HG03159 (cell line): ENCODE data around the gene REV3L.
A peak's percentile ranks its signal among the peaks of the same experiment; 100 is the strongest.
"Not testable (repeated sequence)": the region's sequence is repeated elsewhere in the genome, so short reads cannot be mapped to it uniquely, and the experiment has no call there.

ENCODE experiments used
- ATAC-seq: cut with Tn5 transposase; IDR thresholded peaks from one replicate; pipeline ENCODE4 v1.9.1; 2021; ENCODE audit warnings: mild to moderate bottlenecking, moderate library complexity; ENCODE audit not compliant: unreplicated experiment

The REV3L gene

GRCh38 chr6:111266276-111266675, 216.7 kb downstream of the REV3L start:
- no peak for ATAC-seq

- ATAC-seq, result no peak
Observed at GRCh38 chr6:111265842-111266241, 217.2 kb downstream of the REV3L start.

DNA sequence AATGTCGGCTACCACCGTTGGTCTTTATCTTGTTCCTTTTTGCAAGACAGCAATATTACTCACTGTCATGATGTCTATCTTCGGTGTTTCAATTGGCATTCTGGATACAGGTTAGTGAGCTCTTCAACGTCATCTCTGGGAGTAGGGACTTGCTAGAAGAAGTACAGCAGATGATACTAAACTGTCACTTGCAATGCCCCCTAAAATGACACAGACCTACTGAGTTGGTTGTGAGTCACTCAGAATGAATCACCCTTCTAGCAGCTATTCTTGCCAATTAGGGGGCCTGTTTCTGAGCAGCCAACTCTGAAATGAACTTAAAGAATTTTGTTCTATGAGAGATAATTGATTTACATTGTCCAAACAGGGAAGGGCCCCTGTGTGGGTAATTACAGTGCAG, 219.2 kb downstream of the REV3L start:
- no peak for ATAC-seq

DNA sequence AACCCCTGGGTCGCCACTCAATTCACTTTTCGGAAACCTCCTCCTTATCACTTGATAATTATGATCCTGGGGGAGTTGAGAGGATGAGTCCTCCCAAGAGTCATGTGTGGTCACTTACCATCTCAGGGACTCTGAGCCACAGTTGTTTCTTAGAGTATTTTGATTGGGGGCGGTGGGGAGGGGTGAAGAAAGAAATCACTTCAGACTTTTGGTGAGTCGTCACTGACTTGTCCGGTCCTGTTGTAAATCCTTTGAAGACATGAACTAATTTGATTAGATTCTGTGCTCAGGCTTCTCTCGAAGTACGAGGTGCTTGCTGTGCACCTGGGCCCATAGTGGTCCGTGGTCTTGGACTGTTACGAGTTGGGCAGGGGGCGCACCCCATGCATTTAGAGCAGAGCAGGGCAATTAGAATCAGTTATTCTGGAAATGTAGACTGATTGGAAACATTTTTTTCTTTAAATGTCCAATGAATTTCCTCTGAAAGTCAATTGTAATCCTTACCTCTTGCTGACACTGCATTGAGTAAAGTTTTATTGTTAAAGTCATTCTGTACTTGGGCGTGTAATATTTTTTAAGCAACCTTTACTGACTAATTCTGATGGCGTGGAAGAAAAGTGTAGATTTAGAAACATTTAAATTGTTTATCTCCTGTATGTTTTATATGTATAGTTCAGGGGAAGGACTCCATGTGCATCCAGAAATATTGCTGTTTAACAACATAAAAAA, 222.3 kb downstream of the REV3L start:
- ATAC-seq, result no peak

DNA sequence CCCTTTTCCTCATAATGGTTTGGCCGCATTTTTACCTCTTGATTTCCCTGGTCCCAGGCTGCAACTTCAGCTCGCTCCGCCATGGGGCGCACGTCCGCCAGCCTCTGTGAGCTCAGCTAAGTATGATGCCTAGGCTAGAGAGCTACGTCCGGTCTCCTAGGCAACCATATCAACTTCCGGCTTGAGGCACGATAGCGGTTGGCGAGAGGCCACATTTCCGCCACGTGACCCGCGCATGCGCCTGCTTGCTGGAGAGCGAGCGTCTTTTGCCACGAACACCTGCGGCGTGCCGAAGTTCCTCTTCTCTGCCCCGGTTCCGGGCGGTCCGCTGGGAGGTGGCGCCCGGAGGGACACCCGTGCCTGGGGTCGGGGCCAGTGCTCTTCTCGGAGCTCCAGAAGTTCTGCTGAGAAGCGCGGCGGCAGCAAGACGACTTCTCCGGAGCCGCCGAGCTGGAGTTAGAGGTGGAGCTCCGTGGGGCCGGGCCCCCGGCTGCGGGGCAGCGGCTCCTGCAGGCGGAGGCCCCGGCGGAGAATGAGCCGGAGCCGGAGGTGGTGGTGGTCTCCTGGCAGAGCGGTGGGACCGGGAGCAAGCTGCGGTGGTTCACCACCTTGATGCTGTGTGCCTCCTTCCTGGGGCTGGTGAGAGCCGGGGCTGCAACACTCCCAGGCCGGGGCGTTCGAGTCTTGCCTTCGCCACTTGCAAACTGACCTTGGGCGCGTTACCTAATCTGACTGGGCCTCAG, 223.8 kb downstream of the REV3L start:
- ATAC-seq, result peak; percentile 98

- ATAC-seq, result no peak
Observed at GRCh38 chr6:111258615-111259088, 224.4 kb downstream of the REV3L start.

GRCh38 chr6:111258010-111258409, 225.0 kb downstream of the REV3L start:
- no peak for ATAC-seq

GRCh38 chr6:111256646-111257045, 226.4 kb downstream of the REV3L start:
- no peak for ATAC-seq

- not testable (repeated sequence) for ATAC-seq
Observed at GRCh38 chr6:111255838-111256237, 227.2 kb downstream of the REV3L start.

DNA sequence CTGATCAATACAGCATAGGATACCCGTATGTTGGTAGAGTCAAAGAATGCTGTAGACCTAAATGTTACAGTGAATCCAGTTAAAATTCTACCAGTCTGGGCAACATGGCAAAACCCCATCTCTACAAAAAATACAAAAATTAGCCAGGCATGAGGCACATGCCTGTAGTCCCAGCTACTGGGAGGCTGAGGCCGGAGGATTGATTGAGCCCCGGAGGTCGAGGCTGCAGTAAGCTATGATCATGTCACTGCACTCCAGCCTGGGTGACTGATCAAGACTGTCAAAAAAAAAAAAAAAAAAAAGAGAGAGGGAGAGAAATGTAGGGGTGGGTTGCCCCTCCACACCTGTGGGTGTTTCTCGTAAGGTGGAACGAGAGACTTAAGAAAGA, 228.2 kb downstream of the REV3L start:
- no peak for ATAC-seq

GRCh38 chr6:111254004-111254778, 228.8 kb downstream of the REV3L start:
- ATAC-seq, result no peak

GRCh38 chr6:111252726-111253125, 230.3 kb downstream of the REV3L start:
- ATAC-seq, result no peak

DNA sequence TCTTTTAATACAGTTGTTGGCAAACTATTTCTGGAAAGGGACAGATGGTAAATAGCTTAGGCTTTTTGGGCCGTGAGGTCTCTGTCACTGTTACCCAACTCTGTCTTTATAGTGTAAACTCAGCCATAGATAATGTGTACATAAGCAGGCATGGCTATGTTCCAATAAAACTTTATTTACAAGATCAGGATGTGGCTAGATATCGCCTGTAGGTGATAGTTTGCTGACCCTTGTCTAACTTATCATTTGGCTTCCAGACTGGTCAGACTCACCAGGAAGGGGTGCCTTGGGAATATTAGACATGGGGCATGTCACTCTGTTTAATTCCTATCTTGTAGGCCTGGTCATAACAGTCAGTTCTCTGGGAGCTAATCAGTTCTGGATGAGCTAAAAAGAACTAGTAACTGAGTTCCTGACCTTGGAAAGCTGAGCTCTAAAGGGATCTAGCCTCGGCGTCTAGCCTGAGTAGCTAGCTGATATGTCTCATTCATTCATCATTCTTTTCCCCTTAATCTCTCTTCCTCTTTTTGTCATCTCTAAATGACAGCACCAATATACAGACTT, 232.1 kb downstream of the REV3L start:
- peak; percentile 64 for ATAC-seq
